Fibroblast of lung (primary cell): ENCODE data around the gene ABCB1. TPM values are rescaled to one million over a fixed set of nuclear protein-coding genes. Genes with fewer than 3 reads are reported as not detected.

Experiments used
- DNase-seq, 2 donors: peaks; one replicate each; pipeline versions ENCODE4 v3.0.0 to v3.0.0-alpha.2; 2010; ENCODE audit warnings: low read depth in 2 of 2
- H2AFZ ChIP-seq: 2 replicates; pipeline ENCODE4 v1.5.1; 2012; ENCODE audit warnings: low read length, control low read depth, inconsistent platforms
- H3K27ac ChIP-seq: 2 replicates; pipeline ENCODE4 v1.5.1; 2011; ENCODE audit warnings: low read length, control low read depth; ENCODE audit not compliant: insufficient read depth
- H3K27me3 ChIP-seq: 2 replicates; pipeline ENCODE4 v1.5.1; 2011; ENCODE audit warnings: mild to moderate bottlenecking, low read length; ENCODE audit not compliant: control insufficient read depth, insufficient read depth
- H3K36me3 ChIP-seq: 2 replicates; pipeline ENCODE4 v1.5.1; 2011; ENCODE audit warnings: low read length; ENCODE audit not compliant: control insufficient read depth, insufficient read depth
- H3K4me1 ChIP-seq: 2 replicates; pipeline ENCODE4 v1.5.1; 2011; ENCODE audit warnings: low read length; ENCODE audit not compliant: control insufficient read depth, insufficient read depth; ENCODE audit errors: extremely low read depth
- H3K4me2 ChIP-seq: 2 replicates; pipeline ENCODE4 v1.5.1; 2011; ENCODE audit warnings: low read length, control low read depth; ENCODE audit not compliant: insufficient read depth; ENCODE audit errors: extremely low read depth
- H3K4me3 ChIP-seq, 4 experiments: fragments of 200-600 bp in 1 of 4; sonication (generic) in 1 of 4; replicated peaks in 1 of 4; 2 replicates each; pipeline ENCODE4 v1.5.1; 2011 to 2016; ENCODE audit warnings: low read length in 4 of 4, low read depth in 3 of 4, mild to moderate bottlenecking in 3 of 4, control low read depth in 2 of 4, inconsistent platforms in 1 of 4, mixed read lengths in 1 of 4; ENCODE audit not compliant: insufficient read depth in 1 of 4; ENCODE audit errors: control extremely low read depth in 1 of 4
- H3K79me2 ChIP-seq: 2 replicates; pipeline ENCODE4 v1.5.1; 2012; ENCODE audit warnings: mild to moderate bottlenecking, low read length, inconsistent platforms; ENCODE audit not compliant: control insufficient read depth, insufficient read depth
- H3K9ac ChIP-seq: 2 replicates; pipeline ENCODE4 v1.5.1; 2011; ENCODE audit warnings: mild to moderate bottlenecking, low read length, control low read depth; ENCODE audit not compliant: insufficient read depth
- H3K9me3 ChIP-seq: 2 replicates; pipeline ENCODE4 v1.5.1; 2012; ENCODE audit warnings: low read depth, low read length; ENCODE audit not compliant: control insufficient read depth, insufficient read depth
- H4K20me1 ChIP-seq: 2 replicates; pipeline ENCODE4 v1.5.1; 2011; ENCODE audit warnings: low read length; ENCODE audit not compliant: control insufficient read depth, insufficient read depth; ENCODE audit errors: extremely low read depth
- CTCF ChIP-seq, 2 donors: IDR thresholded peaks in 1 of 2; conservative IDR thresholded peaks in 1 of 2; 1 replicate in 1 of 2; 2 replicates in 1 of 2; pipeline ENCODE4 v1.5.1; 2011 to 2012; ENCODE audit warnings: low read length in 2 of 2, control low read depth in 1 of 2, inconsistent platforms in 1 of 2, low read depth in 1 of 2, mild to moderate bottlenecking in 1 of 2
- EZH2 ChIP-seq: IDR thresholded peaks from 2 replicates; pipeline ENCODE4 v1.5.1; 2012; ENCODE audit warnings: low read length, control low read depth, mild to moderate bottlenecking; ENCODE audit errors: missing control alignments
- polyA plus RNA-seq, 2 donors: library from polyadenylated mRNA; depleted of rRNA in 1 of 2; stranded (reverse) in 1 of 2; unstranded in 1 of 2; fragments of >200 nt; gene quantifications; 2 replicates each; pipeline ENCODE4 v1.2.1, GENCODE V29; 2011 to 2012; ENCODE audit warnings: missing spikeins in 1 of 2
- total RNA-seq: library from RNA; depleted of rRNA; stranded (reverse); fragments of >200 nt; gene quantifications from 2 replicates; pipeline ENCODE4 v1.2.1, GENCODE V29; 2014

ABCB1 gene
- total and polyA plus RNA-seq, 2 donors (not counting 1 experiment from before 2014, with no cell fraction given), result 1.1 to 4.8 TPM

GRCh38 chr7:87609916-87610315, 9.2 kb upstream of the ABCB1 start:
- Histone ChIP-seq H3K79me2 (no peaks in the 10 kb centered on the region), H3K4me2 (no peak overlapping the region), H3K27ac (no peak overlapping the region), H3K9ac (no peak overlapping the region), H4K20me1 (no peaks in the 10 kb centered on the region), H3K27me3 (no peaks in the 10 kb centered on the region), H3K36me3 (no peaks in the 10 kb centered on the region), H2AFZ (no peak overlapping the region), H3K4me1 (no peaks in the 10 kb centered on the region), H3K4me3 (no peak overlapping the region), H3K9me3 (no peaks in the 10 kb centered on the region)
- TF ChIP-seq CTCF (conservative IDR thresholded peaks at IDR 0.05 in 1 of 2, IDR thresholded peaks at IDR 0.05 in 1 of 2; ENCODE audit: low read depth in 1 of 2, low read length in 2 of 2), result no peak
- TF ChIP-seq EZH2, result no peak
- DNase-seq, result no peak

GRCh38 chr7:87608431-87608830, 7.7 kb upstream of the ABCB1 start:
- no peak overlapping the region for H3K27ac ChIP-seq
- no peak overlapping the region for H3K4me3 ChIP-seq
- TF ChIP-seq CTCF (conservative IDR thresholded peaks at IDR 0.05 in 1 of 2, IDR thresholded peaks at IDR 0.05 in 1 of 2; ENCODE audit: low read depth in 1 of 2, low read length in 2 of 2) (no peak), EZH2 (no peak)
- no peaks in the 10 kb centered on the region for H3K79me2 ChIP-seq
- no peaks in the 10 kb centered on the region for H3K27me3 ChIP-seq
- H2AFZ ChIP-seq, result no peak overlapping the region
- no peak overlapping the region for H3K9ac ChIP-seq
- no peaks in the 10 kb centered on the region for H3K4me1 ChIP-seq
- DNase-seq, result peak in 1 of 2 donors; percentile 21
- H3K4me2 ChIP-seq, result no peak overlapping the region
- H3K36me3 ChIP-seq, result no peaks in the 10 kb centered on the region
- no peaks in the 10 kb centered on the region for H3K9me3 ChIP-seq
- H4K20me1 ChIP-seq, result no peaks in the 10 kb centered on the region

- H3K27me3 ChIP-seq, result peaks cover 3% of the 10 kb centered on the region
- H3K4me1 ChIP-seq, result no peaks in the 10 kb centered on the region
- no peak overlapping the region for H3K4me3 ChIP-seq
- no peak overlapping the region for H3K27ac ChIP-seq
- H2AFZ ChIP-seq, result no peak overlapping the region
- no peaks in the 10 kb centered on the region for H3K79me2 ChIP-seq
- no peak overlapping the region for H3K4me2 ChIP-seq
- H3K36me3 ChIP-seq, result no peaks in the 10 kb centered on the region
- no peaks in the 10 kb centered on the region for H3K9me3 ChIP-seq
- DNase-seq, result no peak
- H3K9ac ChIP-seq, result no peak overlapping the region
- TF ChIP-seq EZH2 (no peak), CTCF (conservative IDR thresholded peaks at IDR 0.05 in 1 of 2, IDR thresholded peaks at IDR 0.05 in 1 of 2; ENCODE audit: low read depth in 1 of 2, low read length in 2 of 2) (no peak)
- H4K20me1 ChIP-seq, result no peaks in the 10 kb centered on the region
These were observed 3.6 kb upstream of the ABCB1 start for GRCh38 chr7:87604264-87604663.
